ENCODE data around the gene CLINT1.
A peak's percentile ranks its signal among the peaks of the same experiment; 100 is the strongest.
"Not testable (repeated sequence)": the region's sequence is repeated elsewhere in the genome, so short reads cannot be mapped to it uniquely, and the experiment has no call there.

The CLINT1 gene

GRCh38 chr5:157858527-157859226, at the start of gene CLINT1:
Gene CLINT1 (minus strand): TSS chr5:157859145. CDS start chr5:157858970, 175 bp downstream.
- DNase-seq (ENCODE audit: low read depth) = peak; percentile 47
- peak within 1 kb of the TSS; percentile 98 for H3K4me3 ChIP-seq (ENCODE audit: low read depth, low read length)

- DNase-seq (ENCODE audit: low read depth) = no peak
- no peak overlapping the region for H3K4me3 ChIP-seq (ENCODE audit: low read depth, low read length)
Observed at GRCh38 chr5:157908459-157908858, 49.5 kb upstream of the CLINT1 start.

GRCh38 chr5:157907479-157907878, 48.5 kb upstream of the CLINT1 start:
- no peak for DNase-seq (ENCODE audit: low read depth)
- no peak overlapping the region for H3K4me3 ChIP-seq (ENCODE audit: low read depth, low read length)

- DNase-seq (ENCODE audit: low read depth) = no peak
- H3K4me3 ChIP-seq (ENCODE audit: low read depth, low read length) = no peak overlapping the region
Observed at GRCh38 chr5:157903117-157903450, 44.1 kb upstream of the CLINT1 start.

GRCh38 chr5:157902449-157903116, 43.6 kb upstream of the CLINT1 start:
- DNase-seq (ENCODE audit: low read depth) = no peak
- no peak overlapping the region for H3K4me3 ChIP-seq (ENCODE audit: low read depth, low read length)

- H3K4me3 ChIP-seq (ENCODE audit: low read depth, low read length) = no peak overlapping the region
- DNase-seq (ENCODE audit: low read depth) = no peak
Observed at GRCh38 chr5:157900644-157901043, 41.7 kb upstream of the CLINT1 start.

GRCh38 chr5:157893611-157894010, 34.7 kb upstream of the CLINT1 start:
- no peak overlapping the region for H3K4me3 ChIP-seq (ENCODE audit: low read depth, low read length)
- no peak for DNase-seq (ENCODE audit: low read depth)

- DNase-seq (ENCODE audit: low read depth) = no peak
- H3K4me3 ChIP-seq (ENCODE audit: low read depth, low read length) = no peak overlapping the region
Observed at GRCh38 chr5:157892974-157893373, 34.0 kb upstream of the CLINT1 start.

GRCh38 chr5:157890836-157891597, 32.1 kb upstream of the CLINT1 start:
- no peak for DNase-seq (ENCODE audit: low read depth)
- H3K4me3 ChIP-seq (ENCODE audit: low read depth, low read length) = no peak overlapping the region

- no peak overlapping the region for H3K4me3 ChIP-seq (ENCODE audit: low read depth, low read length)
- no peak for DNase-seq (ENCODE audit: low read depth)
Observed at GRCh38 chr5:157888814-157889532, 30.0 kb upstream of the CLINT1 start.

- H3K4me3 ChIP-seq (ENCODE audit: low read depth, low read length) = no peak overlapping the region
- no peak for DNase-seq (ENCODE audit: low read depth)
Observed at GRCh38 chr5:157886796-157887380, 27.9 kb upstream of the CLINT1 start.

GRCh38 chr5:157885051-157885450, 26.1 kb upstream of the CLINT1 start:
- DNase-seq (ENCODE audit: low read depth); H3K4me3 ChIP-seq (ENCODE audit: low read depth, low read length): not testable (repeated sequence)

- H3K4me3 ChIP-seq (ENCODE audit: low read depth, low read length); DNase-seq (ENCODE audit: low read depth): not testable (repeated sequence)
Observed at GRCh38 chr5:157881498-157881897, 22.6 kb upstream of the CLINT1 start.

GRCh38 chr5:157877821-157878220, 18.9 kb upstream of the CLINT1 start:
- no peak for DNase-seq (ENCODE audit: low read depth)
- H3K4me3 ChIP-seq (ENCODE audit: low read depth, low read length) = no peak overlapping the region

GRCh38 chr5:157874861-157875260, 15.9 kb upstream of the CLINT1 start:
- DNase-seq (ENCODE audit: low read depth) = no peak
- no peak overlapping the region for H3K4me3 ChIP-seq (ENCODE audit: low read depth, low read length)

GRCh38 chr5:157870837-157871834, 12.2 kb upstream of the CLINT1 start:
- no peak overlapping the region for H3K4me3 ChIP-seq (ENCODE audit: low read depth, low read length)
- DNase-seq (ENCODE audit: low read depth) = peak; percentile 59

GRCh38 chr5:157867751-157868387, 8.9 kb upstream of the CLINT1 start:
- H3K4me3 ChIP-seq (ENCODE audit: low read depth, low read length) = no peak overlapping the region
- DNase-seq (ENCODE audit: low read depth) = no peak

GRCh38 chr5:157866536-157866935, 7.6 kb upstream of the CLINT1 start:
- no peak overlapping the region for H3K4me3 ChIP-seq (ENCODE audit: low read depth, low read length)

More at GRCh38 chr5:157866536-157866935, 7.6 kb upstream of the CLINT1 start:
- no peak for DNase-seq (ENCODE audit: low read depth)
